ENCODE data around the gene UNC50.
"Not testable (repeated sequence)": the region's sequence is repeated elsewhere in the genome, so short reads cannot be mapped to it uniquely, and the experiment has no call there.

UNC50 gene

GRCh38 chr2:98608962-98609604, 694 bp downstream of the UNC50 start:
- peak; percentile 50 for DNase-seq (ENCODE audit: low read depth)

DNA sequence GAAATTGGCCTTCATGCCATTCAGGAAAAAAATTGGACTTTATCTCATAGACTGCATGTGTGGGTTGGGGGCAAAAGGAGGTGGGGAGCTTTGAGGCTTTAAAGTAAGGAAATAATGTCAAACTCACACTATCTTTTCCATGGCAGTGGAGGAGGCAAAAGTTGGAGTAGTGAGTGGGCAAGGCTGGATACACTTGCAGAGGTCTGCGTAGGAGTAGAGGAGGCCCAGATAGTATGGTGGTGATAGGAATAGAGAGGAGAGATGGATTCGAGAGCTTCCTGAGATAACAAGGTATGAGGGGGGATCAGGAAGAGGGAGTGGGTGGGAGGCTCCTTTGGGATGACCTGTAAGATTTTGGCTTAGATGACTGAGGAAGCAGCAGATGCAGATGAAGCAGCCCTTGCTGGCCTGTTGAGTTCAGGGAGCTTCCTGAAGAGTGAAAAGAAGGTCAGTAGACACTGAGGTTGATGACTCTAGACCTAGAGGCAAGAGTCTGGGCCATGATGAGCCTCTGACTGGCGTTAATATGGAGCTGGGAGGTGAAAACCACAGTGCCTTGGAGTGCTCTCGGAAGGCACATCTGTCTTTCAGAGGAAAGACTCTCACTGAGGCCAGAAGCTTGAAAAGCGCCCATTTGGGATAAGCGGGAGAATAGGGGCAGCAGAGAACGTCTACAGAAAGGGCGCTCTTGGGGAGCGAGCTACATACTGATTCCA, 5.8 kb downstream of the UNC50 start:
- no peak for DNase-seq (ENCODE audit: low read depth)

DNA sequence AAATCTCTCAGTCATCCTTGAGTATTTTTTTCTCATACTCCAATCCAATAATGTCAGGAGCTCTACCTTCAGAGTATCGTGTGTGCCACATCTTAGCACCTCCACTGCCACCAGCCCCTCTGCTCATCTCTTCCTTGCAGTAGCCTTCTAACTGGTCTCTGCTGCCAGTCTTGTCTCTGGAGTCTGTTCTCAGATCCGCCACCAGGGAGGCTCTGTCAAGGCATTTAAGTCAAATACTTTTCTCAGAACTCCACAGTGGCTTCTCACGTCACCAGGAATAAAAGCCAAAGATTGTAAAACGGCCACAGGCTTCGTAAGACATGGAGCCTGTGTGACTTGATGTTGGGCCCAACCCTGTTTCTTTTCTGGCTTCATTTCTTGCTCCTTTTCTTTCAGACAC, 7.1 kb downstream of the UNC50 start:
- DNase-seq (ENCODE audit: low read depth) = no peak

GRCh38 chr2:98617149-98617548, 8.8 kb downstream of the UNC50 start:
- DNase-seq (ENCODE audit: low read depth) = no peak

- peak; percentile 60 for DNase-seq (ENCODE audit: low read depth)
Measured at GRCh38 chr2:98623657-98624056, 15.3 kb downstream of the UNC50 start.

DNA sequence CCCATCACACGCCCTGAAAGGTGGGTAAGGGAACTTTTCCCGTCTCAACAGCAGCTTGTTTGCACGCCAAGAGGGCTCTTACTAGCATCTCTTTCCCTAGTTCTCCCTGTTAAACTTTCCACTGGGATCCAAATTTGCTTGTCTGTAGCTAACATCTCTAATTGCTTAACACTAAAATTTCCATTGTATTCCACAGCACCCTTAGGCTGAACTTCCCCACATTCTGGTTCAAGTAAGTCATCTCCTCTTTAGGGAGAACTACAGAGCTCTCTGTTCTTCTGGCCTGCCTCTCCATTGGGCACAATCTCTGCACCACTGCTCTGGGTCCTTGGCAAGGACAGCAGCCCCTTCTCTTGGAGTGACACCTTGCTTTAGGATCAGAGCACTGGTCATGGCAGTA, 24.0 kb downstream of the UNC50 start:
- DNase-seq (ENCODE audit: low read depth) = no peak

DNA sequence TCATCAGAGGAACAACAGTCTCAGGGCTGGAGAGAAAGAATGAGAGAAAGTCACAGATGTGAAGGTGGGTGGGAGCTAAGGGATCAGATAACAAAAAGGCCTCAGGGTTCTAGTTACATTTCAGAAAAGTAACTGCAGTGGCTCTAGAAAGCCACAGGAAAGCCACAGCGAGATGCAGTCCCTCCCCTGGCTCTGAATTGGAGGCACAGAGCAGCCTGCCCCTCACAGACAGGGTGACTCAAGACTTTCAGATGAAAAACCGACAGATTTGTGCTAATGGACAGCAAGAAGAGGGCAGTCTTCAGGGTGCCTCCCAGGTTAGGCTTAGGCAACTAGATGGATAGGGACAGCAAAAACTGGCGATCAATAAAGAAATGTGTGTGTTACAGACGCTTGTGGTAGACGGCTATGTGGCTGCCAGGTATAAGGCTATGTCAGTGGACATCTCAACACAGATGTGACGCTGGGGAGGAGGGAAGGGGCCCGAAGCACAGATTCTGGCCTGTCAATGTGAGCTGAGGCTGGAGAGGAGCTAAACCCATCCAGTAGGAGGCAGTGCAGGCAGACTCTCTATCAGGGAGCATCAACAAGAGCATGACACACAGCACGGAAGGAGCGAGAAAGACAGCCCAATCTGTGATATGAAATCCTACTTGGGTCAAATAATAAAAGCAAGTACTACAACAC, 26.2 kb downstream of the UNC50 start:
- DNase-seq (ENCODE audit: low read depth) = no peak

- no peak for DNase-seq (ENCODE audit: low read depth)
Measured at GRCh38 chr2:98637401-98638147, 29.2 kb downstream of the UNC50 start.

DNA sequence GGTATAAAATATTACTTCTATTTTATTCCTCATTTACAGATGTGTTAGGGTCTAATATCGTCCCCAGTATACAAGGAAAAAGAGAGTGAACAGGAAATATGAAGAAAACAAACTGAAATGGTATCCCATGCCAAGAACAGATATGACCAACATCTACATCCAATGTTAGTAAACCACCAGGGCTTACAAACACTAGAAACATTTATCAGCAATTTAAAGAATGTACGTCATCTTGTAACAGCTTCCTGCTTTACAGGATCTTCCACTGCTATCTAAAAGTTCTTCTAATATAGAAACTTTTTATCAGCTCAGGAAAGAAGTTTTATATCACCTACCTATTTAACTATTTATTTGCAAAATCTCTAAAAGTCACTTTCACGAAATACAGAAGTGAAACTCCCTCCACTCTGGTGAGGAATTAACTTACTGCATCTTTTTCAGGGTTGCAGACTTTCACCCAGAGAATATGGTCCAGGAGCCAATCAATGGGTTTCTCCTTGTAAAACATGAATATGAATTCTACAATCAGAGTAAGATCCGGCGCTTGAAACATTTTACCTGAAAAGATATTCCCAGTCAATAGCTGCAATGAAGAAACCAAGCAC, 35.2 kb downstream of the UNC50 start:
- DNase-seq (ENCODE audit: low read depth) = no peak

- no peak for DNase-seq (ENCODE audit: low read depth)
Measured at GRCh38 chr2:98647636-98648035, 39.2 kb downstream of the UNC50 start.

DNA sequence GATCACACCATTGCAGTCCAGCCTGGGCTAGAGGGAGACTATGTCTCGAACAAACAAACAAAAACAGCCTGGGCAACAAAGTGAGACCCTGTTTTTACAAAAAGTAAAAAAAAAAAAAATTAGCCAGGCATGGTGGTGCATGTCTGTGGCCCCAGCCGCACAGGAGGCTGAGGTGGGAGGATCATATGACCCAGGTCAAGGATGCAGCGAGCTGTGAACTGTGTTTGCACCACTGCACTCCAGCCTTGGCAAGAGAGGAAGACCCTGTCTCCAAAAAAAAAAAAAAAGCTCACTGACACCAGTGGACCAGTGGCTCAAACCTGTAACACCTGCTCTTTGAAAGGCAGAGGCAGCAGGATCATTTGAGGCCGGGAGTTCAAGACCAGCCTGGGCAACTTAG, 40.1 kb downstream of the UNC50 start:
- no peak for DNase-seq (ENCODE audit: low read depth)

GRCh38 chr2:98649135-98649991, 41.0 kb downstream of the UNC50 start:
- peak; percentile 62 for DNase-seq (ENCODE audit: low read depth)

DNA sequence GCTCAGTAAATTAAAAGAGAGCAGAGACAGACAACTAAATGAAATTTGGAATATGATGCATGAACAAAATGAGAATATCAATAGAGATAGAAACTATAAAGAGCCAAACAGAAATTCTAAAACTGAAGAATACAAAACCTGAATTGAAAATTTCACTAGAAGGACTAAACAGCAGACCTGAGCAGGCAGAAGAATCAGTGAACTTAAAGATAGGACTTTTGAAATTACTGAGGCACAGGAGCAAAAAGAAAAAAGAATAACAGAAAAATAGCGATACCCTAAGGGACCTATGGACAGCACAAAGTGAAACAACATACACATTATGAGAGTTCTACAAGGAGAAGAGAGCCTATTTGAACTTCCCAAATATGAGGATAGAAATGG, 41.6 kb downstream of the UNC50 start:
- no peak for DNase-seq (ENCODE audit: low read depth)

DNA sequence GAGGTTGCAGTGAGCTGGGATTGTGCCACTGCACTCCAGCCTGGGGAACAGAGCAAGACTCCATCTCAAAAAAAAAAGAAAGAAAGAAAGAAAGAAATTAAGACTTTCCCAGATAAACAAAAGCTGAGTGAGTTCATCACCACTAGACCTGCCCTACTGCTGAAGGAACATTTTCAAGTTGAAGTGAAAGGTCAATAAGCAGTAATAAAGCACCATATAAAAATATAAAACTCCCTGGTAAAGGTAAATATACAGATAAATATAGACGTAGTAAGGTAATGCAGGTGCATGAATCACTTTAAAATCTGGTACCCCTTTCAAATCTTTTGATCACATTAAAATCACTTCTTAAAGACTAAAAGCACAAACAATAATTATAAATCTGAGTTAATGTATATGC, 42.6 kb downstream of the UNC50 start:
- no peak for DNase-seq (ENCODE audit: low read depth)

DNA sequence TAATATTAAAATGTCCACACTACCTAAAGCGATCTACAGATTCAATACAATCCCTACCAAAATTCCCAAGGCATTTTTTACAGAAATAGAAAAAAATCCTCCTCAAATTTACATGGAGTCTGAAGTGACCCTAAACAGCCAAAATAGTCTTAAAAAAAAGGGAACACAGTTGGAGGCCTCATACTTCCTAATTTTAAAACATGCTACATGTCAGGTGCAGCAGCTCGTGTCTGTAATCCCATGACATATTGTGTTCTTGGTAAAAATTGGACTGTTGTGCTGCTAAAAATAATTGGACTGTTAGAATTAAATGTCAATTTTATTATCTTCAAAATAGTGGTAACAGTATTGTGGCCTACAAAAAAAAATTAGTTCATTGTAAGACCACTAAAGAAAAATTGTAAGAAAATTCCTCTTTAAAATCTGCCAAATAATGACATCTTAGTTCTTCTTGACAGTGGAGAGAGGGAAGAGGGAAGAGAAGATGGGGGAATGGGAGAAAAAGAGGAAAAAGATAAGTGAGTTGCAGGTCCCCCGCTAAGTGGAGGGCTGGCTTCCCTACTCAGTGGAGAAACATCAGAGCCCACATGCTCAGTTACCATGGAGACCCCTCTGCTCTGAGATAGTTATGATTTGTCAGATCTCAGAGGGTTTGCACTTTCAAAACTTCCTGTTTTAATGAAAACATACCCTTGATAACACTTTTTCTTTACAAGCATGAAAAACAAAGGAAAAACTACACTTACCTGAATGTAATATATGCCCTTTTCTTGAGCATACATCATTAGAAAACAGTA, 46.5 kb downstream of the UNC50 start:
- DNase-seq (ENCODE audit: low read depth) = no peak

DNA sequence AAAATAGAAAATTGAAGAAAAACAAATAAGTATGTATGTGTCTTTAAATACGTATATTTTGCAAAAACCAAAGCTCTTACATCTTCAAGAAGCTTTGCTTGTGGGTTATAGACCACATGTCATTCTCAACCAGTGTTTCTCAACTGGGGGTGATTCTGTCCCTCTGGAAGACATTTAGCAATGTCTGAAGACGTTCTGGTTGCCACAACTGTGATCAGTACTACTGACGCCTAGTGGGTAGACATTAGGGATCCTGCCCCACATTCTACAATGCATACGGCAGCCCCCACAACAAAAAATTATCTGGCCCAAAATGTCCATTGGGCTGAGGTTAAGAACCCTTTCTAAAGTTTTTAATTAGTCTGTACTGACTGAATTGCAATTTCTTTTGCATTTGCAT, 48.4 kb downstream of the UNC50 start:
- DNase-seq (ENCODE audit: low read depth) = no peak

GRCh38 chr2:98658816-98659490, 50.6 kb downstream of the UNC50 start:
- no peak for DNase-seq (ENCODE audit: low read depth)

DNA sequence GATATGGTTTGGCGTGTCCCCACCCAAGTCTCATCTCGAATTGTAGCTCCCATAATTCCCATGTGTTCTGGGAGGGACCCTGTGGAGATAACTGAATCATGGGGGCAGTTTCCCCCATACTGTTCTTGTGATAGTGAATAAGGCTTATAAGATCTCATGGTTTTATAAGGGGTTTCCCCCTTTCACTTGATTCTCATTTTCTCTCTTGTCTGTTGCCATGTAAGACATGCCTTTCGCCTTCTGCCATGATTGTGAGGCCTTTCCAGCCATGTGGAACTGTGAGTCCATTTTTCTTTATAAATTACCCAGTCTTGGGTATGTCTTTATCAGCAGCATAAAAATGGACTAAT, 51.1 kb downstream of the UNC50 start:
- DNase-seq (ENCODE audit: low read depth) = not testable (repeated sequence)

DNA sequence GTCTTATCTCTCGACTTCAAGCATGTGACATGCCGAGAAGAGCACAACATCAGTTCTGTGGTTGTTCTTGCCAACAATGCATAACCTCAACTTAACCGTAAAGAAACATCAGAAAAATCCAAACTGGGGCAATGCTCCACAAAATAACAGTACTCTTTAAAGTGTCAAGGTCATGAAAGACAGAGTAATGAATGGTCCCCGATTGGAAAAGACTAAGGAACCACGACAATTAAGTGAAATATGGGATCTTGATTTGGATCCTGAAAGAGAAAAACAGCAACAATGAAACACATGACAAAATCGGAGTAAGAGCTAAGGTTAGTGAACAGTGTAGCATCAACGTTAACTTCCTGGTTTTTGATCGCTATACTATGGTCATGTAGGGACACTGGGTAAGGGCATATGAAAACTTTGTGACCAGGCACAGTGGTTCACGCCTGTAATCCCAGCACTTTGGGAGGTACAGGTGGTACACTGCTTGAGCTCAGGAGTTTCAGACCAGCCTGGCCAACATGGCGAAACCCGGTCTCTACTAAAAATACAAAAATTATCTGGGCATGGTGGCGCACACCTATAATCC, 55.2 kb downstream of the UNC50 start:
- DNase-seq (ENCODE audit: low read depth) = no peak

DNA sequence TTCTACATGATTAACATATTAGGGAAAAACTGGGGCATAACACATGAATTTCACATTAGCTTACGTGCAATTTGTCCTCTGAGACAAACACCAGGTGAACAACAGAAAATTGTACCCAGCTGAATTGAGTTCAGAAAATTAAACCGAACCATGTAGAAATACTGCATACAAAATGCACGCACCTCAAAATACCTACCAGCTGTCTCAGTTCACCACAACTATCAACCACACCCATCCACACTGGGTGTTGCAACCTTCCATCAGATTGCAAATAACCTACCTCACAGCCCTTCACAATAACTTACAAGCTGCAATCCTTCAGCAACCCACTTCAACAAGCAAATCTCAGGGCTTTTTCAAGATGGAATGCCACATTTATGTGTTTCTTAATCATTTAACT, 55.9 kb downstream of the UNC50 start:
- no peak for DNase-seq (ENCODE audit: low read depth)
